Panc1 (cell line): ENCODE data around the gene LILRB3. TPM values are rescaled to one million over a fixed set of nuclear protein-coding genes. Genes with fewer than 3 reads are reported as not detected.

Experiments
- ATAC-seq: fragments of 200-7000 bp; cut with Tn5 transposase; 2 replicates; pipeline ENCODE4 v1.9.1; 2020; ENCODE audit warnings: mild to moderate bottlenecking, moderate library complexity
- BruUV-seq: library from RNA; stranded (reverse); fragments of 400-500 nt; replicated peaks from 2 replicates; lab custom pipeline; 2021; lab: Mats Ljungman, UMichigan
- CTCF ChIA-PET: fragments of 300-600 bp; sonication (Branson Sonifier 250); formaldehyde crosslinking; loops from one replicate; lab custom pipeline; 2022; ENCODE audit warnings: antibody characterized with exemption; lab: Charles Lee
- POLR2A ChIA-PET: fragments of 300-600 bp; sonication (Branson Sonifier 250); formaldehyde crosslinking; loops from one replicate; lab custom pipeline; 2022; ENCODE audit warnings: antibody characterized with exemption; lab: Charles Lee
- DNase-seq: peaks from one replicate; pipeline ENCODE4 v3.0.0-alpha.2; 2010; ENCODE audit warnings: low read depth, low spot score
- H3K27ac ChIP-seq: 2 replicates; pipeline ENCODE4 v1.5.1; 2011; ENCODE audit warnings: mild to moderate bottlenecking, low read length, inconsistent platforms
- H3K27me3 ChIP-seq: fragments of 200-500 bp; sonication (Bioruptor generic); 2 replicates; pipeline ENCODE4 v1.6.0; 2014; ENCODE audit warnings: low read length, inconsistent platforms; ENCODE audit not compliant: control insufficient read depth, insufficient read depth
- H3K36me3 ChIP-seq: fragments of 200-500 bp; sonication (Bioruptor generic); 2 replicates; pipeline ENCODE4 v1.5.1; 2014; ENCODE audit warnings: inconsistent platforms, mild to moderate bottlenecking, low read length, moderate library complexity; ENCODE audit not compliant: control insufficient read depth, insufficient read depth
- H3K4me1 ChIP-seq: 2 replicates; pipeline ENCODE4 v1.5.1; 2011; ENCODE audit warnings: inconsistent platforms, mild to moderate bottlenecking, low read length, moderate library complexity; ENCODE audit not compliant: control insufficient read depth, insufficient read depth
- H3K4me3 ChIP-seq, 2 experiments: 2 replicates each; pipeline ENCODE4 v1.5.1; 2011 to 2012; ENCODE audit warnings: low read depth in 2 of 2, low read length in 2 of 2, mild to moderate bottlenecking in 2 of 2, inconsistent platforms in 1 of 2, moderate library complexity in 1 of 2
- H3K9me3 ChIP-seq: fragments of 200-500 bp; sonication (Bioruptor generic); 2 replicates; pipeline ENCODE4 v1.5.1; 2014; ENCODE audit warnings: low read depth, mild to moderate bottlenecking, inconsistent platforms, low read length, moderate library complexity; ENCODE audit not compliant: control insufficient read depth, insufficient read depth
- CTCF ChIP-seq: fragments of 450-650 bp; IDR thresholded peaks from 2 replicates; pipeline ENCODE4 v1.5.1; 2017; ENCODE audit warnings: mild to moderate bottlenecking
- POLR2AphosphoS5 ChIP-seq: IDR thresholded peaks from 2 replicates; pipeline ENCODE4 v1.6.1; 2012; ENCODE audit warnings: mild to moderate bottlenecking, low read depth, low read length, moderate library complexity
- SIN3A ChIP-seq: IDR thresholded peaks from 2 replicates; pipeline ENCODE4 v1.6.1; 2012; ENCODE audit warnings: low read depth, mild to moderate bottlenecking, low read length, moderate library complexity, borderline replicate concordance; ENCODE audit not compliant: insufficient read depth
- TCF7L2 ChIP-seq: IDR thresholded peaks from 2 replicates; pipeline ENCODE4 v1.6.1; 2011; ENCODE audit warnings: mild to moderate bottlenecking, low read depth, low read length, inconsistent platforms
- in situ Hi-C: cut with HindIII; loops from 2 replicates; pipeline ENCODE4 v1.10.0; 2016; ENCODE audit warnings: low sequenced_read_pairs, low pct_unique_long_range_greater_than_20kb
- intact Hi-C: fragments of 100-400 bp; cut with micrococcal nuclease; formaldehyde crosslinking; loops from one replicate; pipeline ENCODE4 v1.10.0; 2022; ENCODE audit not compliant: unreplicated experiment
- total RNA-seq: library from RNA; stranded (reverse); gene quantifications from one replicate; pipeline ENCODE4 v1.2.1, GENCODE V29; 2021; ENCODE audit not compliant: unreplicated experiment
- TF ChIP-seq, protein P1 (sequence below), 2 experiments: IDR thresholded peaks; 2 replicates each; pipeline ENCODE4 v1.6.1; 2011 to 2012; ENCODE audit warnings: low read depth in 2 of 2, control low read depth in 1 of 2, low read length in 1 of 2, mild to moderate bottlenecking in 1 of 2, moderate library complexity in 1 of 2; ENCODE audit not compliant: insufficient read depth in 1 of 2

LILRB3 gene
- total RNA-seq, 1 experiment from 2014 or later: 0.18 TPM

DNA sequence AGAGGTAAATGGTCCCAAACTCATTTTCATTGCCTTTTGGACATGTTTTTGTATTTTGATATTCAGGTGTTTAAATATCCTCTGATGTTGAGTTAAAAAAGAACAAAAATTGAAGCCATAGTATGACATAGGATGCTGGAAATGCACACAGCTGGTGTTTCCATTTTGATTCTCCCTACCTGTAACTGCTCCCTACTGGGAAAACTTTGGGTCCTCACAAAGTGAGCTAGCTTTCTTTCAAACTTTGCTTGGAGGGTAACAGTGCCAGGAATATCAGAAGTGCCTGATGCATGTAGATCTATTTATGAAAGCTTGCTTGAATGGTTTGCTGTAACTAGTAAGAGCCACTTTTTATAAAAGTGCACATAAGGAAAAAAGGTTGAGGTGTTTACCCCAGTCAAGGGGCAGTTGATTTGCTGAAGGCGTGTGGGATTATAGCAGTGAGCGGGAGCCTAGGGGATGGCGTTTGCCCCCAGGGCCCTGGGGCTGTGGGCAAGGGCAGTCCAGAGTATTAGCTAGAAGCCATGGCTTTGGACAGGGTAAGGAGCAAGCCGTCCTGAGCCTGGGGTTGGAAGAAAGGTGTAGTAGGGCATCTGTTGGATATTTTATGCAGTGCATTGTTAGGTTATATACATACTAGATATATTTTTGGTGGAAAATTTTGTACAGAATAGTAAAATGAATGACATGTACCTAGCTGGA is 17.9 kb downstream of the LILRB3 start:
- H3K36me3 ChIP-seq: peaks cover 44% of the 10 kb centered on the region
- TSS peak; percentile 5 for BruUV-seq
- ChIA-PET CTCF (interaction anchor here (0.6 kb wide), 1 partner anchor 186 kb away, joined by 3 read pairs; no protein-coding TSS in a partner anchor), POLR2A (interaction anchor here (0.5 to 1.0 kb wide), 4 partner anchors 9 to 381 kb away, joined by 3 to 8 read pairs (median 4); partner anchors contain the start of gene LENG8)
- ATAC-seq (no peak), DNase-seq (no peak)
- 0 out of 2 replicates have a peak overlapping the region, but pooled peaks have one; percentile 2 for H3K27ac ChIP-seq
- H3K4me1 ChIP-seq: peaks cover 78% of the 10 kb centered on the region
- no peaks in the 10 kb centered on the region for H3K27me3 ChIP-seq
- TF ChIP-seq POLR2AphosphoS5 (no peak), SIN3A (no peak), CTCF (no peak), TCF7L2 (no peak)
- TF ChIP-seq, protein P1, sequence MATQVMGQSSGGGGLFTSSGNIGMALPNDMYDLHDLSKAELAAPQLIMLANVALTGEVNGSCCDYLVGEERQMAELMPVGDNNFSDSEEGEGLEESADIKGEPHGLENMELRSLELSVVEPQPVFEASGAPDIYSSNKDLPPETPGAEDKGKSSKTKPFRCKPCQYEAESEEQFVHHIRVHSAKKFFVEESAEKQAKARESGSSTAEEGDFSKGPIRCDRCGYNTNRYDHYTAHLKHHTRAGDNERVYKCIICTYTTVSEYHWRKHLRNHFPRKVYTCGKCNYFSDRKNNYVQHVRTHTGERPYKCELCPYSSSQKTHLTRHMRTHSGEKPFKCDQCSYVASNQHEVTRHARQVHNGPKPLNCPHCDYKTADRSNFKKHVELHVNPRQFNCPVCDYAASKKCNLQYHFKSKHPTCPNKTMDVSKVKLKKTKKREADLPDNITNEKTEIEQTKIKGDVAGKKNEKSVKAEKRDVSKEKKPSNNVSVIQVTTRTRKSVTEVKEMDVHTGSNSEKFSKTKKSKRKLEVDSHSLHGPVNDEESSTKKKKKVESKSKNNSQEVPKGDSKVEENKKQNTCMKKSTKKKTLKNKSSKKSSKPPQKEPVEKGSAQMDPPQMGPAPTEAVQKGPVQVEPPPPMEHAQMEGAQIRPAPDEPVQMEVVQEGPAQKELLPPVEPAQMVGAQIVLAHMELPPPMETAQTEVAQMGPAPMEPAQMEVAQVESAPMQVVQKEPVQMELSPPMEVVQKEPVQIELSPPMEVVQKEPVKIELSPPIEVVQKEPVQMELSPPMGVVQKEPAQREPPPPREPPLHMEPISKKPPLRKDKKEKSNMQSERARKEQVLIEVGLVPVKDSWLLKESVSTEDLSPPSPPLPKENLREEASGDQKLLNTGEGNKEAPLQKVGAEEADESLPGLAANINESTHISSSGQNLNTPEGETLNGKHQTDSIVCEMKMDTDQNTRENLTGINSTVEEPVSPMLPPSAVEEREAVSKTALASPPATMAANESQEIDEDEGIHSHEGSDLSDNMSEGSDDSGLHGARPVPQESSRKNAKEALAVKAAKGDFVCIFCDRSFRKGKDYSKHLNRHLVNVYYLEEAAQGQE (IDR thresholded peaks at IDR 0.05; ENCODE audit: insufficient read depth in 1 of 2, low read depth in 2 of 2, low read length in 1 of 2): no peak
- H3K4me3 ChIP-seq: no peak overlapping the region; a peak in 1 of 4 replicates
- H3K9me3 ChIP-seq: no peaks in the 10 kb centered on the region
- in situ Hi-C loops: no loop called here
- intact Hi-C loops: no loop called here

- no peaks in the 10 kb centered on the region for H3K27me3 ChIP-seq
- in situ Hi-C loops: no loop called here
- peak overlapping the region; percentile 69 to 96 for H3K4me3 ChIP-seq
- no TSS peak for BruUV-seq
- intact Hi-C loops: no loop called here
- peak overlapping the region; percentile 95 for H3K27ac ChIP-seq
- peaks cover 44% of the 10 kb centered on the region for H3K36me3 ChIP-seq
- ChIA-PET CTCF (no interaction called here), POLR2A (interaction anchor here (0.6 kb wide), 1 partner anchor 16 kb away, joined by 3 read pairs; no protein-coding TSS in a partner anchor)
- DNase-seq (no peak), ATAC-seq (no peak)
- H3K4me1 ChIP-seq: peaks cover 64% of the 10 kb centered on the region
- TF ChIP-seq POLR2AphosphoS5 (no peak), CTCF (no peak)
- TF ChIP-seq, protein P1 (IDR thresholded peaks at IDR 0.05; ENCODE audit: insufficient read depth in 1 of 2, low read depth in 2 of 2, low read length in 1 of 2): no peak
- H3K9me3 ChIP-seq: no peaks in the 10 kb centered on the region
Observed at GRCh38 chr19:54203151-54203611, 19.6 kb downstream of the LILRB3 start.
